Measurements from ENCODE around the gene A4GALT. TPM values are rescaled to one million over a fixed set of nuclear protein-coding genes. Genes with fewer than 3 reads are reported as not detected.

Gene A4GALT
- total and polyA plus RNA-seq, 10 of the 15 experiments (the other 5 are each of a cell fraction or from before 2014, with no cell fraction given) = 0.04 to 3.9 (median 2.3) TPM; not detected in 1

GRCh38 chr22:42700901-42701300, 19.8 kb downstream of the A4GALT start:
- CTCF ChIA-PET = no interaction called here
- Histone ChIP-seq H3K79me2 (ENCODE audit: control insufficient read depth, insufficient read depth, low read length) (peaks cover 2% of the 10 kb centered on the region), H3K4me1 (ENCODE audit: control insufficient read depth, insufficient read depth, low read length) (no peaks in the 10 kb centered on the region; the same call in 1 of the 2 replicates), H3K9ac (ENCODE audit: control insufficient read depth, insufficient read depth, low read length) (no peak overlapping the region), H3K27ac (ENCODE audit: control insufficient read depth, insufficient read depth) (no peak overlapping the region), H3K9me3 (replicated peaks; ENCODE audit: control insufficient read depth, insufficient read depth, low read length) (no peaks in the 10 kb centered on the region), H3K36me3 (ENCODE audit: control insufficient read depth in 2 of 2, insufficient read depth in 2 of 2, low read length in 1 of 2) (peaks cover 0 to 3% of the 10 kb centered on the region in 2 experiments; a peak in 3 of 4 replicates), H3K4me3 (no peak overlapping the region), H4K20me1 (ENCODE audit: control insufficient read depth, insufficient read depth) (no peaks in the 10 kb centered on the region), H2AFZ (ENCODE audit: control insufficient read depth, low read depth, low read length) (no peak overlapping the region), H3K4me2 (ENCODE audit: control insufficient read depth, insufficient read depth) (no peak overlapping the region), H3K27me3 (replicated peaks in 1 of 2; ENCODE audit: control insufficient read depth in 2 of 2, insufficient read depth in 2 of 2, low read length in 1 of 2) (no peaks in the 10 kb centered on the region)
- in situ Hi-C loops (cut with MboI) (no loop called here), intact Hi-C loops (cut with micrococcal nuclease; ENCODE audit: unreplicated experiment) (no loop called here)
- SMC1A ChIA-PET (ENCODE audit: uncharacterized antibody, unreplicated experiment) = no interaction called here
- no peak for ATAC-seq
- DNase-seq (ENCODE audit: low read depth, low spot score) = no peak
- BruUV-seq (replicated peaks) = no TSS peak
- POLR2A ChIA-PET = no interaction called here
- RAD21 ChIA-PET (ENCODE audit: unreplicated experiment) = no interaction called here
- WGBS (ENCODE audit: insufficient coverage, insufficient replicate concordance, low lambda C conversion rate, missing lambda C conversion rate) = 71% methylated on average over 5 of the region's 6 CpGs
- no peak for FAIRE-seq
- TF ChIP-seq MAX (IDR thresholded peaks at IDR 0.05; ENCODE audit: low read depth, low read length) (no peak), NRF1 (conservative IDR thresholded peaks at IDR 0.05; ENCODE audit: low read depth, low read length) (no peak), POLR2A (IDR thresholded peaks at IDR 0.05; ENCODE audit: low read depth, low read length) (no peak), GABPA (IDR thresholded peaks at IDR 0.05; ENCODE audit: low read depth) (no peak), ZBTB40 (IDR thresholded peaks at IDR 0.05; ENCODE audit: borderline replicate concordance) (no peak), CBFB (IDR thresholded peaks at IDR 0.05; ENCODE audit: low read depth) (no peak), PAX5 (IDR thresholded peaks at IDR 0.05; ENCODE audit: borderline replicate concordance, low read depth, low read length) (no peak), ZNF687 (IDR thresholded peaks at IDR 0.05) (no peak), TAF1 (IDR thresholded peaks at IDR 0.05; ENCODE audit: borderline replicate concordance, low read depth, low read length) (no peak), YBX1 (IDR thresholded peaks at IDR 0.05) (no peak), RFX5 (IDR thresholded peaks at IDR 0.05; ENCODE audit: low read depth, low read length) (no peak), GATAD2B (conservative IDR thresholded peaks at IDR 0.05; ENCODE audit: low read depth) (no peak), CHD4 (IDR thresholded peaks at IDR 0.05) (no peak), ESRRA (IDR thresholded peaks at IDR 0.05; ENCODE audit: low read length) (no peak), RAD51 (IDR thresholded peaks at IDR 0.05) (no peak), PAX8 (IDR thresholded peaks at IDR 0.05) (no peak)
